Right lobe of liver (tissue), 6 donors: Measurements from ENCODE around the gene CD58. TPM values are rescaled to one million over a fixed set of nuclear protein-coding genes. Genes with fewer than 3 reads are reported as not detected.
"Not testable (repeated sequence)": the region's sequence is repeated elsewhere in the genome, so short reads cannot be mapped to it uniquely, and the experiment has no call there.

Source experiments
- ATAC-seq, 4 donors: fragments of 200-7000 bp; cut with Tn5 transposase; one replicate each; pipeline ENCODE4 v1.9.1; 2020; ENCODE audit warnings: mild to moderate bottlenecking in 4 of 4, moderate library complexity in 4 of 4
- DNase-seq, 3 donors: peaks; one replicate each; pipeline ENCODE4 v3.0.0-alpha.2; 2020
- H3K27ac ChIP-seq, 3 donors: fragments of 200-600 bp; one replicate each; pipeline ENCODE4 v1.8.0; 2022
- H3K27me3 ChIP-seq, 2 donors: fragments of 200-600 bp; one replicate each; pipeline ENCODE4 v1.8.0; 2022
- H3K36me3 ChIP-seq, 4 donors: fragments of 200-600 bp; sonication (generic) in 1 of 4; one replicate each; pipeline versions ENCODE4 v1.5.1 to v1.8.0; 2017 to 2022; ENCODE audit warnings: control low read depth in 1 of 4
- H3K4me1 ChIP-seq, 4 donors: fragments of 200-600 bp; sonication (generic) in 1 of 4; one replicate each; pipeline versions ENCODE4 v1.5.1 to v1.8.0; 2017 to 2022; ENCODE audit warnings: control low read depth in 1 of 4
- H3K4me3 ChIP-seq, 3 donors: fragments of 200-600 bp; one replicate each; pipeline ENCODE4 v1.8.0; 2022
- H3K9me3 ChIP-seq, 4 donors: fragments of 200-600 bp; sonication (generic) in 1 of 4; one replicate each; pipeline versions ENCODE4 v1.5.1 to v1.8.0; 2017 to 2022; ENCODE audit warnings: control low read depth in 1 of 4
- POLR2A ChIP-seq: fragments of 450-650 bp; IDR thresholded peaks from one replicate; pipeline ENCODE4 v1.6.1; 2017; ENCODE audit warnings: antibody characterized with exemption, mild to moderate bottlenecking
- WGBS: methylation state at CpG from one replicate; pipeline ENCODE4 v1.1.6; 2018; ENCODE audit warnings: low coverage, low lambda C conversion rate; ENCODE audit not compliant: insufficient coverage; ENCODE audit errors: missing lambda C conversion rate; 5-methylcytosine and 5-hydroxymethylcytosine counted together
- intact Hi-C, 2 donors: fragments of 100-400 bp; cut with DNase I; formaldehyde crosslinking; loops; one replicate each; pipeline versions ENCODE4 v1.11.2 to v1.14.1; 2022
- total RNA-seq, 6 experiments: library from RNA; depleted of rRNA in 2 of 6; stranded (reverse); fragments of >200 nt in 2 of 6; fragmentation: NEBNext Ultra II Directional in 3 of 6; extraction: Animal tissue kit (Norgen Biotek cat#: 25700) in 3 of 6; gene quantifications; one replicate each; pipeline versions ENCODE4 v1.1.0 to v1.2.4, GENCODE V29; 2016 to 2023
- TF ChIP-seq, protein P1 (sequence below), 4 donors: fragments of 200-600 bp in 3 of 4; fragments of 450-650 bp in 1 of 4; IDR thresholded peaks; one replicate each; pipeline versions ENCODE4 v1.5.1 to v1.8.0; 2016 to 2022; ENCODE audit warnings: antibody characterized with exemption in 4 of 4, mild to moderate bottlenecking in 2 of 4
- donor health status: DM: no; HTN: yes; CAD: no.
- donor health status: DM: no; HTN: no; CAD: no.
- donor health status: DM: no; HTN: no; CAD: no.
- donor health status: DM: no; HTN: yes; CAD: no.
- donor health status: DM: no; HTN: yes; CAD: no.

Gene CD58
- total RNA-seq, 6 experiments from 2014 or later, result 3.5 to 13.8 (median 7.5) TPM

- 59% methylated on average over 5 of the region's 9 CpGs for WGBS
- DNase-seq, result peak in 1 of 3 donors; percentile 74
- not testable (repeated sequence) for H3K27me3 ChIP-seq, H3K27ac ChIP-seq, H3K4me3 ChIP-seq, H3K36me3 ChIP-seq, H3K4me1 ChIP-seq, H3K9me3 ChIP-seq
- intact Hi-C loops, result loop anchor here in 1 of 2 donors (10.0 kb wide), 1 partner anchor 86 kb away; no protein-coding TSS in a partner anchor
- ATAC-seq, result peak; percentile 65 to 97 (median 87)
Observed at GRCh38 chr1:116589101-116589735, 18.4 kb upstream of the CD58 start.

DNA sequence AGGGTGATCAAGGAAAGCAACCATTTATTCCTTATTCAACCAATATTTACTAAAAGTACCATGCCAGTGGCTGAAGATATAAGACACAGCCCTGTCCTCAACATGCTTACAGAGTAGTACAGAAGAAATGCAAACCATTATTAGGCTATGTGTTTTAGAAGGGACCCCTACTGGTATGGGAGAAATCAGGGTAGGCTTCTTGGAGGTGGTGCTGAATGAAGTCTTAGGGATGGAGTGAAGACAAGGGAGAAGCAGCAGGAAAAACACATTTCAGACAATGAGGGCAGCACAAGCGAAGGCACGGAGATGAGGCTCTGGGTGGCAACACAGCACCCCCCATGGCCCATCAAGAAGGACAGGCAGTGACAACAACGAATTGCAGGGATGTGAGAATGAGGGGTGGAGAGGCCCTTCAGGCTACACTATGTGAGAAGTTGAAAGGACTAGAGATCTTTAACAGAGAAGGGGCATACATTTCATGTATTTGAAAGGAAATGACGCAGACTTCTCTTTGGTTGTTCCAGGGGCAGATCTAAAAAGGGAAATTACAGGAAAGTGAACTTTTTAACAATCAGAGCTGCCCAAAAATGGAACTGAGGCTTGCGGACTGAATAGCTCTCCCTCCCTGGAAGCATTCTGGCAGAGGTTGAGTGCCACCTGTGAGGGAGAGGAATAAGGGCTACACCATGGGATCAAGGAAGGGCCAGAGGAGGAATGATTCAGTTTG lies 16.8 kb upstream of the CD58 start:
- peak in 1 of 4 donors; percentile 20 for ATAC-seq
- TF ChIP-seq, protein P1, sequence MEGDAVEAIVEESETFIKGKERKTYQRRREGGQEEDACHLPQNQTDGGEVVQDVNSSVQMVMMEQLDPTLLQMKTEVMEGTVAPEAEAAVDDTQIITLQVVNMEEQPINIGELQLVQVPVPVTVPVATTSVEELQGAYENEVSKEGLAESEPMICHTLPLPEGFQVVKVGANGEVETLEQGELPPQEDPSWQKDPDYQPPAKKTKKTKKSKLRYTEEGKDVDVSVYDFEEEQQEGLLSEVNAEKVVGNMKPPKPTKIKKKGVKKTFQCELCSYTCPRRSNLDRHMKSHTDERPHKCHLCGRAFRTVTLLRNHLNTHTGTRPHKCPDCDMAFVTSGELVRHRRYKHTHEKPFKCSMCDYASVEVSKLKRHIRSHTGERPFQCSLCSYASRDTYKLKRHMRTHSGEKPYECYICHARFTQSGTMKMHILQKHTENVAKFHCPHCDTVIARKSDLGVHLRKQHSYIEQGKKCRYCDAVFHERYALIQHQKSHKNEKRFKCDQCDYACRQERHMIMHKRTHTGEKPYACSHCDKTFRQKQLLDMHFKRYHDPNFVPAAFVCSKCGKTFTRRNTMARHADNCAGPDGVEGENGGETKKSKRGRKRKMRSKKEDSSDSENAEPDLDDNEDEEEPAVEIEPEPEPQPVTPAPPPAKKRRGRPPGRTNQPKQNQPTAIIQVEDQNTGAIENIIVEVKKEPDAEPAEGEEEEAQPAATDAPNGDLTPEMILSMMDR (IDR thresholded peaks at IDR 0.05), result no peak
- TF ChIP-seq POLR2A, result no peak
- no peak overlapping the region for H3K27ac ChIP-seq
- H3K9me3 ChIP-seq, result no peaks in the 10 kb centered on the region
- no peaks in the 10 kb centered on the region for H3K27me3 ChIP-seq
- WGBS, result 80% methylated on average over 5 of the region's 5 CpGs
- no peak overlapping the region for H3K4me3 ChIP-seq
- H3K36me3 ChIP-seq, result no peaks in the 10 kb centered on the region
- H3K4me1 ChIP-seq, result no peaks in the 10 kb centered on the region
- no peak for DNase-seq
- intact Hi-C loops, result loop anchor here in 1 of 2 donors (10.0 kb wide), 1 partner anchor 87 kb away; no protein-coding TSS in a partner anchor

- Histone ChIP-seq H3K9me3 (no peaks in the 10 kb centered on the region), H3K27me3 (no peaks in the 10 kb centered on the region), H3K36me3 (no peaks in the 10 kb centered on the region), H3K4me3 (no peak overlapping the region), H3K27ac (no peak overlapping the region), H3K4me1 (no peaks in the 10 kb centered on the region)
- intact Hi-C loops, result loop anchor here in 1 of 2 donors (10.0 kb wide), 1 partner anchor 88 kb away; no protein-coding TSS in a partner anchor
- WGBS, result 76% methylated on average over 3 of the region's 3 CpGs
- no peak for TF ChIP-seq POLR2A
- TF ChIP-seq, protein P1 (IDR thresholded peaks at IDR 0.05), result no peak
- DNase-seq, result no peak
- ATAC-seq, result no peak
Observed at GRCh38 chr1:116586741-116587143, 15.9 kb upstream of the CD58 start.

GRCh38 chr1:116585886-116586285 lies 15.1 kb upstream of the CD58 start:
- ATAC-seq, result no peak
- 64% methylated on average over 1 of the region's 1 CpG for WGBS
- no peaks in the 10 kb centered on the region for H3K27me3 ChIP-seq
- no peaks in the 10 kb centered on the region for H3K4me1 ChIP-seq
- no peaks in the 10 kb centered on the region for H3K36me3 ChIP-seq
- no peaks in the 10 kb centered on the region for H3K9me3 ChIP-seq
- intact Hi-C loops, result loop anchor here in 1 of 2 donors (10.0 kb wide), 1 partner anchor 89 kb away; no protein-coding TSS in a partner anchor
- TF ChIP-seq, protein P1 (IDR thresholded peaks at IDR 0.05), result no peak
- no peak for TF ChIP-seq POLR2A
- no peak overlapping the region for H3K4me3 ChIP-seq
- H3K27ac ChIP-seq, result no peak overlapping the region
- DNase-seq, result no peak

DNA sequence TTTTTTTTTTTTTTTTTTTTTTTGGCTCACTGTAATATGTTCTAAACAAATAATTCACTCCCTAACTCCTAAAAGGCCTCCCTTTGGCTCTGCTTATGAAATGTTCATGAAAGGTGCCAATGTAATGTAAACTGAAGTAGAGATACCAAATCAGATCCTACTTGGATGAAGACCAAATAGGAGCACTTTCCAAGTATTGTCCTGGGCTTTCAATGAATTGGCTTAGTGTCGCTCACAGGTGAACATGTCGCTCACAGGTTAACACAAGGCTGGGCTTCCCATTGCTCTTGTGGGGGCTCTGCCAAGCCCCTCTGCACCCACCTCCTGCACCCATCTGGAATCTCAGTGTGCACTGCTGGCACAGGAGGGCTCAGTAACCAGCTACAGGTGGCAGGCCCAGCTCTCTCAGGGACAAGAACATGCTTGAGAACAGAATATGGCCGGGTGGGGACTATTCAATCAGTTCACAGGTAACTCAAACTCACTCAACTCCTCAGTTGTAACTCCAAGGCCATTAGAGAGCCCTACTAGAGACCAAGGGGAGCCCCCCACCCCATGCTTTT lies 10.6 kb upstream of the CD58 start:
- peak in 2 of 4 donors; percentile 35 to 45 for ATAC-seq
- Histone ChIP-seq H3K27me3 (no peaks in the 10 kb centered on the region), H3K4me1 (no peaks in the 10 kb centered on the region), H3K27ac (no peak overlapping the region), H3K36me3 (no peaks in the 10 kb centered on the region), H3K9me3 (no peaks in the 10 kb centered on the region), H3K4me3 (no peak overlapping the region)
- 89% methylated on average over 1 of the region's 3 CpGs for WGBS
- DNase-seq, result no peak
- intact Hi-C loops, result loop anchor here in 1 of 2 donors (10.0 kb wide), 1 partner anchor 93 kb away; no protein-coding TSS in a partner anchor
- TF ChIP-seq, protein P1 (IDR thresholded peaks at IDR 0.05), result no peak
- TF ChIP-seq POLR2A, result no peak
